ENCODE data around the gene SERPINA12. TPM values are rescaled to one million over a fixed set of nuclear protein-coding genes. Genes with fewer than 3 reads are reported as not detected.

Gene SERPINA12, protein sequence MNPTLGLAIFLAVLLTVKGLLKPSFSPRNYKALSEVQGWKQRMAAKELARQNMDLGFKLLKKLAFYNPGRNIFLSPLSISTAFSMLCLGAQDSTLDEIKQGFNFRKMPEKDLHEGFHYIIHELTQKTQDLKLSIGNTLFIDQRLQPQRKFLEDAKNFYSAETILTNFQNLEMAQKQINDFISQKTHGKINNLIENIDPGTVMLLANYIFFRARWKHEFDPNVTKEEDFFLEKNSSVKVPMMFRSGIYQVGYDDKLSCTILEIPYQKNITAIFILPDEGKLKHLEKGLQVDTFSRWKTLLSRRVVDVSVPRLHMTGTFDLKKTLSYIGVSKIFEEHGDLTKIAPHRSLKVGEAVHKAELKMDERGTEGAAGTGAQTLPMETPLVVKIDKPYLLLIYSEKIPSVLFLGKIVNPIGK
- 0.08 TPM in 1 of 5 replicates, not detected in the others for total RNA-seq (2022; extraction: Qiagen RNA extraction)

DNA sequence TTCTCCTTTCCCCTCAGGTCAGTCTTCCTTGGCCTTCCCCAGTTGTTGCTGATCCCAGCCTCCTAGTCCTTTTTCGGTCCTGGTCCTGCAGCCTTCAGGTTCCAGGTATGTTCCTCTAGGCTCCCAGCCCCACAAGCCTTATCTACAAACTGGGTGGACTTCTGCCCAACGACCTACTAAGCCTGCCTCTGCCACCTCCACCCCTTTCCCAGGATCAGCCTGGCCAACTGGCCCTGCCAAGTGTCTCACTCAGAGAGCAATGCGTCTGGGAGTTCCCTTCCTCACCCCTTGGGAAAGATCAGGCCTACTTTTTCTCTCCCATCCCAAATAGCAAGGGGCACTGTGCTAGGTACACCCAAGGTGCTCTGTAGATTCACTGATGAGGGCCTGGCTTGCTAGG is at the start of gene SERPINA12:
Gene SERPINA12 (minus strand): TSS at position 114 of the 400 bp plus-strand sequence. CDS start 11,072 bp downstream, outside the sequence.

DNA sequence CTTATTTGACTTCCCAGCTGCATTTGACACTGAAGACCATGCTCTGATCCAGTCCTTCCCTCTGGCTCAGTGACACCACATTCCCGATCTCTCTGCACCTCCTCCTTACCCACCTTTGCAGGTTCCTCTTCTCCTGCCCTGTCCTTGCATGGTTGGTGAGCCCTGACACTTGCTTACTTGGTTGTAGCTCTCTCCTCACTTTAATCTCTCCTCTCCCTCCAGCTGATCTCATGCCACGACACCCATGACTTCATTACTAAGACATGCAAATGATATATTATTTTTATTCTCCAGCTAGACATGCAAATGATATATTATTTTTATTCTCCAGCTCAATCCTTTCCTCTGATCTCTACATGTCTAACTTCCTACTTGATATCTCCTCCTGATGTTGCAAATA is 33.2 kb downstream of the SERPINA12 start, which contains the start of gene SERPINA9:
Gene SERPINA9 (minus strand): TSS at position 175 of the 400 bp plus-strand sequence. CDS start 6,357 bp downstream, outside the sequence.

Other genes starting within 250 kb of the SERPINA12 start
- not detected in 5 replicates for gene SERPINA10, start 216.2 kb downstream of the SERPINA12 start, total RNA-seq (2022; extraction: Qiagen RNA extraction)
- 1.4 to 2.0 TPM (median 1.6 TPM) in 5 replicates for gene SERPINA6, start 186.1 kb downstream of the SERPINA12 start, total RNA-seq (2022; extraction: Qiagen RNA extraction)
- 0.08 TPM in 1 of 5 replicates, not detected in the others for gene SERPINA2, start 142.8 kb downstream of the SERPINA12 start, total RNA-seq (2022; extraction: Qiagen RNA extraction)
- 1.1 to 3.0 TPM (median 2.4 TPM) in 5 replicates for gene SERPINA1, start 120.9 kb downstream of the SERPINA12 start, total RNA-seq (2022; extraction: Qiagen RNA extraction)
- not detected in 5 replicates for gene SERPINA11, start 56.7 kb downstream of the SERPINA12 start, total RNA-seq (2022; extraction: Qiagen RNA extraction)
- gene SERPINA9, start 33.3 kb downstream of the SERPINA12 start, total RNA-seq (2022; extraction: Qiagen RNA extraction): 0.07 to 0.09 TPM in 2 of 5 replicates, not detected in the others
- gene SERPINA4, start 52.0 kb upstream of the SERPINA12 start, total RNA-seq (2022; extraction: Qiagen RNA extraction): 0.03 to 0.09 TPM (median 0.05 TPM) in 4 of 5 replicates, not detected in the other
- gene SERPINA5, start 72.0 kb upstream of the SERPINA12 start, total RNA-seq (2022; extraction: Qiagen RNA extraction): 0.11 to 0.21 TPM (median 0.18 TPM) in 5 replicates
- gene SERPINA3, start 102.9 kb upstream of the SERPINA12 start, total RNA-seq (2022; extraction: Qiagen RNA extraction): 12.3 to 15.0 TPM (median 13.4 TPM) in 5 replicates